HG02610 (cell line): Measurements from ENCODE around the gene SDHB.

Experiments used
- ATAC-seq: cut with Tn5 transposase; IDR thresholded peaks from one replicate; pipeline ENCODE4 v1.9.1; 2021; ENCODE audit warnings: mild to moderate bottlenecking, moderate library complexity; ENCODE audit not compliant: unreplicated experiment

Gene SDHB

GRCh38 chr1:16971341-16972188, 82.3 kb downstream of the SDHB start:
- ATAC-seq: no peak

DNA sequence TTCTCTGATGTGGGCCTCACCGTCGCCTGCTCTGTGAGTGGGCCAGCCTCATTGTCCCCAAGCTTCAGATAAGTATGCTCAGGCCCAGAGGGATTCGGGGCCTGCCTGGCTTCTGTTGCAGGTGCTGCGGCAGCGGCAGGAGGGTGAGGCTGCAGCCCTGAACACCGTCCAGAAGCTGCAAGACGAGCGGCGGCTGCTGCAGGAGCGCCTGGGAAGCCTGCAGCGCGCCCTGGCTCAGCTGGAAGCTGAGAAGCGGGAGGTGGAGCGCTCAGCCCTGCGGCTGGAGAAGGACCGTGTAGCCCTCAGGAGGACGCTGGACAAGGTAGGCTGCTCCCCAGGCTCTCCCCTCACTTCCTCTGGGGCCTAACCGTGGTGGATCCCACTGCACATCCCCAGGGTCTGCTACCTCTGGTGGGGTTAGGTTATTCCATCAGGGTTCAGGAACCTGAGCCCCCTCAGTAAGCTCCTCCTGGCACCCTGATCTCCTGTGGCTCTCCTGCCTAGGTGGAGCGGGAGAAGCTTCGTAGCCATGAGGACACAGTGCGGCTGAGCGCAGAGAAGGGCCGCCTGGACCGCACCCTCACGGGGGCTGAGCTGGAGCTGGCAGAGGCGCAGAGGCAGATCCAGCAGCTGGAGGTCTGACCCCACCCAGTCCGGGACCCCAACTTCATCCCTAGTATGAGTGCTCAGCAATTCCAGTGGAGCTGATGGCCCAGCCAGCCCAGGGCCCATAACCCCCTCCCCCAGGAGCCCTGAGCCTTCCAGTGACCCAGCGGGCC, 83.5 kb downstream of the SDHB start:
- ATAC-seq: no peak

- ATAC-seq: no peak
Measured at GRCh38 chr1:16969651-16970050, 84.2 kb downstream of the SDHB start.

DNA sequence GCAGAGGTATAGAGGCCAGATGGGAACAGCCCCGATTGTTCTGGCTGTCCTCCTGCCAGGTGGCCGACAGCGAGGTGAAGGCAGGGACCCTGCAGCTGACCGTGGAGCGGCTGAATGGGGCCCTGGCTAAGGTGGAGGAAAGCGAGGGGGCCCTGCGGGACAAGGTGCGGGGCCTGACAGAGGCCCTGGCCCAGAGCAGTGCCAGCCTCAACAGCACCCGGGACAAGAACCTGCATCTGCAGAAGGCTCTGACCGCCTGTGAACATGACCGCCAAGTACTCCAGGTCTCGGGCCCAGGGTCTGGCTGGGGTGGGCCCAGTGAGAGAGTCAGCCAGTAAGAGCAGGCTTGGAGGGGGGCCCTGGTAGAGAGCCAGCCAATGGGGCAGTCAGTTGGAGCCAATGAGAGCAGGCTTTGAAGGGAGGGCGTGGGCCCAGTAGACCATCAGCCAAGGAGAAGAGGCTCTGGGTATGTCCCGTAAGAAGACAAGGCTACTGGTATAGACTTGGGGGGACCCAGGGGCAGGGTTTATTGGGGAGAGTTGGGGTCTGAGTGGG, 84.7 kb downstream of the SDHB start:
- no peak for ATAC-seq
